Natural killer cell (primary cell): ENCODE measurements around the gene ANP32A. TPM values are rescaled to one million over a fixed set of nuclear protein-coding genes. Genes with fewer than 3 reads are reported as not detected.

Source experiments
- ATAC-seq, 3 donors: fragments of 150-1000 bp in 2 of 3; fragments of 200-7000 bp in 1 of 3; cut with Tn5 transposase; 1 replicate in 1 of 3; 2 replicates in 2 of 3; pipeline ENCODE4 v1.10.0; 2021; ENCODE audit warnings: mild to moderate bottlenecking in 2 of 3, moderate library complexity in 2 of 3
- DNase-seq, 2 donors: peaks; one replicate each; pipeline versions ENCODE4 v3.0.0 to v3.0.0-alpha.2; 2013 to 2021; ENCODE audit warnings: mixed read lengths in 1 of 2
- H3K27ac ChIP-seq: one replicate; pipeline ENCODE4 v1.5.1; 2013; ENCODE audit warnings: mild to moderate bottlenecking, low read length
- H3K27me3 ChIP-seq: one replicate; pipeline ENCODE4 v1.6.1; 2013; ENCODE audit warnings: low read length; ENCODE audit not compliant: control insufficient read depth, insufficient read depth
- H3K36me3 ChIP-seq: one replicate; pipeline ENCODE4 v1.6.1; 2013; ENCODE audit warnings: low read length; ENCODE audit not compliant: control insufficient read depth, insufficient read depth
- H3K4me1 ChIP-seq: one replicate; pipeline ENCODE4 v1.6.1; 2013; ENCODE audit warnings: low read length; ENCODE audit not compliant: control insufficient read depth, insufficient read depth
- H3K4me3 ChIP-seq: one replicate; pipeline ENCODE4 v1.5.1; 2013; ENCODE audit warnings: low read length
- H3K9me3 ChIP-seq: one replicate; pipeline ENCODE4 v1.6.1; 2013; ENCODE audit warnings: low read length; ENCODE audit not compliant: control insufficient read depth, insufficient read depth
- H3K27ac Mint-ChIP-seq, 2 donors: one replicate each; pipeline ENCODE4 v1.8.0; 2022; ENCODE audit warnings: mild to moderate bottlenecking in 2 of 2, mixed read lengths in 2 of 2, moderate library complexity in 1 of 2
- H3K27me3 Mint-ChIP-seq, 2 donors: one replicate each; pipeline ENCODE4 v1.8.0; 2022; ENCODE audit warnings: low read depth in 2 of 2, mixed read lengths in 2 of 2
- H3K36me3 Mint-ChIP-seq: one replicate; pipeline ENCODE4 v1.8.0; 2022; ENCODE audit warnings: mixed read lengths
- H3K4me1 Mint-ChIP-seq, 2 donors: one replicate each; pipeline ENCODE4 v1.8.0; 2022; ENCODE audit warnings: mixed read lengths in 2 of 2
- H3K4me3 Mint-ChIP-seq: one replicate; pipeline ENCODE4 v1.8.0; 2022; ENCODE audit warnings: mild to moderate bottlenecking, moderate library complexity, mixed read lengths
- H3K9me3 Mint-ChIP-seq, 2 donors: one replicate each; pipeline ENCODE4 v1.8.0; 2022; ENCODE audit warnings: mixed read lengths in 2 of 2
- CTCF ChIP-seq: fragments of 200-600 bp; IDR thresholded peaks from one replicate; pipeline ENCODE4 v1.8.0; 2022; ENCODE audit warnings: antibody characterized with exemption
- WGBS: methylation state at CpG from one replicate; pipeline ENCODE4 v1.1.7; 2013; ENCODE audit warnings: missing lambda C conversion rate; ENCODE audit not compliant: insufficient coverage; 5-methylcytosine and 5-hydroxymethylcytosine counted together
- intact Hi-C: fragments of 100-400 bp; cut with micrococcal nuclease; formaldehyde crosslinking; loops from one replicate; pipeline ENCODE4 v1.14.2; 2022
- total RNA-seq, 4 donors: library from RNA; stranded (reverse); fragments of 120-200 nt in 1 of 4; gene quantifications; one replicate each; pipeline versions ENCODE4 v1.2.3 to v1.2.4, GENCODE V29; 2013 to 2022

ANP32A gene
- total RNA-seq, 3 donors from 2014 or later (not counting 1 experiment from before 2014, with no cell fraction given) = 133 to 150 (median 148) TPM

GRCh38 chr15:68775671-68776476 is 44.8 kb downstream of the ANP32A start:
- Histone ChIP-seq H3K27ac (no peak overlapping the region), H3K27me3 (no peaks in the 10 kb centered on the region), H3K9me3 (no peaks in the 10 kb centered on the region), H3K4me1 (peaks cover 21% of the 10 kb centered on the region), H3K36me3 (peaks cover 21% of the 10 kb centered on the region), H3K4me3 (no peak overlapping the region)
- Mint-ChIP-seq H3K27me3 (no peaks in the 10 kb centered on the region), H3K36me3 (no peaks in the 10 kb centered on the region), H3K4me3 (peak overlapping the region; percentile 74), H3K4me1 (peaks cover 32 to 38% of the 10 kb centered on the region in 2 donors), H3K27ac (peak overlapping the region; percentile 34 to 87), H3K9me3 (no peaks in the 10 kb centered on the region)
- intact Hi-C loops = no loop called here
- TF ChIP-seq CTCF = no peak
- DNase-seq = no peak
- peak; percentile 80 to 87 (median 87) for ATAC-seq
- WGBS = 76% methylated on average over 8 of the region's 8 CpGs

- peak overlapping the region; percentile 34 to 87 for H3K27ac Mint-ChIP-seq
- 93% methylated on average over 3 of the region's 3 CpGs for WGBS
- no peak for DNase-seq
Observed at GRCh38 chr15:68775236-68775577, 45.5 kb downstream of the ANP32A start.

GRCh38 chr15:68774521-68775235 is 46.0 kb downstream of the ANP32A start:
- ATAC-seq = no peak
- no peak overlapping the region for H3K27ac Mint-ChIP-seq

More at GRCh38 chr15:68775236-68775577, 45.5 kb downstream of the ANP32A start:
- Mint-ChIP-seq H3K4me3 (no peak overlapping the region), H3K4me1 (peaks cover 32 to 37% of the 10 kb centered on the region in 2 donors), H3K36me3 (no peaks in the 10 kb centered on the region), H3K9me3 (no peaks in the 10 kb centered on the region), H3K27me3 (no peaks in the 10 kb centered on the region)
- H3K27me3 ChIP-seq = no peaks in the 10 kb centered on the region
- H3K36me3 ChIP-seq = peaks cover 16% of the 10 kb centered on the region
- no peak overlapping the region for H3K27ac ChIP-seq
- H3K4me3 ChIP-seq = no peak overlapping the region
- intact Hi-C loops = no loop called here
- ATAC-seq = no peak
- TF ChIP-seq CTCF = no peak
- no peaks in the 10 kb centered on the region for H3K9me3 ChIP-seq
- H3K4me1 ChIP-seq = peaks cover 21% of the 10 kb centered on the region

More at GRCh38 chr15:68774521-68775235, 46.0 kb downstream of the ANP32A start:
- no peaks in the 10 kb centered on the region for H3K9me3 Mint-ChIP-seq
- H3K36me3 ChIP-seq = peaks cover 13% of the 10 kb centered on the region
- H3K4me1 Mint-ChIP-seq = peaks cover 32 to 40% of the 10 kb centered on the region in 2 donors
- H3K9me3 ChIP-seq = no peaks in the 10 kb centered on the region
- H3K4me3 Mint-ChIP-seq = no peak overlapping the region
- no peak for TF ChIP-seq CTCF
- peaks cover 21% of the 10 kb centered on the region for H3K4me1 ChIP-seq
- intact Hi-C loops = no loop called here
- no peaks in the 10 kb centered on the region for H3K36me3 Mint-ChIP-seq
- 100% methylated on average over 1 of the region's 3 CpGs for WGBS
- no peak overlapping the region for H3K4me3 ChIP-seq
- H3K27ac ChIP-seq = no peak overlapping the region
- DNase-seq = no peak
- no peaks in the 10 kb centered on the region for H3K27me3 Mint-ChIP-seq
- H3K27me3 ChIP-seq = no peaks in the 10 kb centered on the region
